ENCODE measurements around the gene CCL20.

Gene CCL20

GRCh38 chr2:227804975-227805374 lies 8.7 kb upstream of the CCL20 start:
- DNase-seq: no peak

GRCh38 chr2:227805578-227805977 lies 8.1 kb upstream of the CCL20 start:
- DNase-seq: peak; percentile 10

GRCh38 chr2:227808936-227809335 lies 4.7 kb upstream of the CCL20 start:
- no peak for DNase-seq

- no peak for DNase-seq
Measured at GRCh38 chr2:227812001-227812400, 1.6 kb upstream of the CCL20 start.

GRCh38 chr2:227813229-227813561 lies 447 bp upstream of the CCL20 start:
- no peak for DNase-seq

- no peak for DNase-seq
Measured at GRCh38 chr2:227815066-227815465, 1.4 kb downstream of the CCL20 start.

- DNase-seq: peak; percentile 4
Measured at GRCh38 chr2:227816507-227817294, 3.1 kb downstream of the CCL20 start.

GRCh38 chr2:227817336-227817735 lies 3.7 kb downstream of the CCL20 start:
- DNase-seq: no peak

- peak; percentile 63 for DNase-seq
Measured at GRCh38 chr2:227817850-227818674, 4.4 kb downstream of the CCL20 start.

GRCh38 chr2:227818675-227819397 lies 5.2 kb downstream of the CCL20 start:
- peak; percentile 69 for DNase-seq

- DNase-seq: no peak
Measured at GRCh38 chr2:227819398-227819697, 5.7 kb downstream of the CCL20 start.

GRCh38 chr2:227821043-227821942 lies 7.7 kb downstream of the CCL20 start:
- no peak for DNase-seq

GRCh38 chr2:227822416-227823003 lies 8.9 kb downstream of the CCL20 start:
- DNase-seq: no peak

- DNase-seq: no peak
Measured at GRCh38 chr2:227823922-227824321, 10.3 kb downstream of the CCL20 start.

GRCh38 chr2:227824711-227825110 lies 11.1 kb downstream of the CCL20 start:
- DNase-seq: no peak

GRCh38 chr2:227826019-227826521 lies 12.4 kb downstream of the CCL20 start:
- DNase-seq: no peak

- DNase-seq: no peak
Measured at GRCh38 chr2:227826563-227826962, 12.9 kb downstream of the CCL20 start.

- no peak for DNase-seq
Measured at GRCh38 chr2:227827143-227827542, 13.5 kb downstream of the CCL20 start.

GRCh38 chr2:227828477-227828912 lies 14.9 kb downstream of the CCL20 start:
- DNase-seq: no peak

GRCh38 chr2:227829337-227829736 lies 15.7 kb downstream of the CCL20 start:
- DNase-seq: no peak

- no peak for DNase-seq
Measured at GRCh38 chr2:227834423-227834822, 20.8 kb downstream of the CCL20 start.

Data from hematopoietic multipotent progenitor cell treated with erythropoietin and hydrocortisone succinate and interleukin-3 and kit ligand, for 4 days (in vitro differentiated cells).